ENCODE measurements around the gene B4GALT2.

The B4GALT2 gene

GRCh38 chr1:43946236-43947060 lies 32.6 kb upstream of the B4GALT2 start, which contains the start of gene IPO13:
TSS of gene IPO13 (plus strand) at chr1:43946950. CDS start at chr1:43947601, 651 bp downstream.
- peak; percentile 92 for DNase-seq (ENCODE audit: low read depth)

GRCh38 chr1:43947061-43947873 lies 31.7 kb upstream of the B4GALT2 start:
- no peak for DNase-seq (ENCODE audit: low read depth)

GRCh38 chr1:43947874-43948437 lies 31.1 kb upstream of the B4GALT2 start:
- DNase-seq (ENCODE audit: low read depth): no peak

GRCh38 chr1:43949678-43950077 lies 29.3 kb upstream of the B4GALT2 start:
- no peak for DNase-seq (ENCODE audit: low read depth)

- DNase-seq (ENCODE audit: low read depth): no peak
Observed at GRCh38 chr1:43951021-43951985, 27.7 kb upstream of the B4GALT2 start.

GRCh38 chr1:43952731-43953346 lies 26.2 kb upstream of the B4GALT2 start:
- DNase-seq (ENCODE audit: low read depth): no peak

GRCh38 chr1:43953361-43953760 lies 25.6 kb upstream of the B4GALT2 start:
- DNase-seq (ENCODE audit: low read depth): no peak

- no peak for DNase-seq (ENCODE audit: low read depth)
Observed at GRCh38 chr1:43954036-43954435, 25.0 kb upstream of the B4GALT2 start.

- no peak for DNase-seq (ENCODE audit: low read depth)
Observed at GRCh38 chr1:43956234-43956633, 22.8 kb upstream of the B4GALT2 start.

- DNase-seq (ENCODE audit: low read depth): no peak
Observed at GRCh38 chr1:43957407-43958040, 21.5 kb upstream of the B4GALT2 start.

GRCh38 chr1:43958351-43959255 lies 20.4 kb upstream of the B4GALT2 start:
- DNase-seq (ENCODE audit: low read depth): no peak

GRCh38 chr1:43960798-43961197 lies 18.2 kb upstream of the B4GALT2 start:
- no peak for DNase-seq (ENCODE audit: low read depth)

- DNase-seq (ENCODE audit: low read depth): no peak
Observed at GRCh38 chr1:43961692-43962091, 17.3 kb upstream of the B4GALT2 start.

GRCh38 chr1:43962324-43962723 lies 16.7 kb upstream of the B4GALT2 start:
- DNase-seq (ENCODE audit: low read depth): no peak

GRCh38 chr1:43963006-43963405 lies 16.0 kb upstream of the B4GALT2 start:
- no peak for DNase-seq (ENCODE audit: low read depth)

- DNase-seq (ENCODE audit: low read depth): no peak
Observed at GRCh38 chr1:43963890-43964289, 15.1 kb upstream of the B4GALT2 start.

GRCh38 chr1:43965316-43965715 lies 13.7 kb upstream of the B4GALT2 start:
- DNase-seq (ENCODE audit: low read depth): no peak

GRCh38 chr1:43968348-43968948 lies 10.6 kb upstream of the B4GALT2 start:
- DNase-seq (ENCODE audit: low read depth): no peak

- no peak for DNase-seq (ENCODE audit: low read depth)
Observed at GRCh38 chr1:43969416-43969745, 9.6 kb upstream of the B4GALT2 start.

Measured in stimulated activated CD4-positive, alpha-beta T cell treated with anti-CD3 and anti-CD28 coated beads, Interleukin-2, amount 100 ng/mL, for 4 hours (primary cell).